PC-3 (cell line): ENCODE data around the gene TROAP. TPM values are rescaled to one million over a fixed set of nuclear protein-coding genes. Genes with fewer than 3 reads are reported as not detected.
"Not testable (repeated sequence)": the region's sequence is repeated elsewhere in the genome, so short reads cannot be mapped to it uniquely, and the experiment has no call there.

ENCODE experiments used
- ATAC-seq: fragments of 200-7000 bp; cut with Tn5 transposase; 2 replicates; pipeline ENCODE4 v1.9.1; 2020; ENCODE audit warnings: mild to moderate bottlenecking, moderate library complexity
- BruUV-seq: library from RNA; stranded (reverse); fragments of 400-500 nt; replicated peaks from 2 replicates; lab custom pipeline; 2021; lab: Mats Ljungman, UMichigan
- CTCF ChIA-PET: fragments of 300-600 bp; sonication (Branson Sonifier 250); formaldehyde crosslinking; loops from one replicate; lab custom pipeline; 2022; ENCODE audit warnings: antibody characterized with exemption; lab: Charles Lee
- POLR2A ChIA-PET: fragments of 300-600 bp; sonication (Branson Sonifier 250); formaldehyde crosslinking; loops from one replicate; lab custom pipeline; 2022; ENCODE audit warnings: antibody characterized with exemption; ENCODE audit not compliant: unreplicated experiment; lab: Charles Lee
- DNase-seq: peaks from one replicate; pipeline ENCODE4 v3.0.0-alpha.2; 2015
- H2AFZ ChIP-seq: fragments of 300-600 bp; sonication (generic); 2 replicates; pipeline ENCODE4 v1.6.0; 2016; ENCODE audit warnings: antibody characterized with exemption, low read length
- H3F3A ChIP-seq: fragments of 300-600 bp; sonication (generic); one replicate; pipeline ENCODE4 v1.6.0; 2017; ENCODE audit warnings: antibody characterized with exemption, low read length, control low read depth, mild to moderate bottlenecking; ENCODE audit not compliant: unreplicated experiment
- H3K27ac ChIP-seq: fragments of 300-600 bp; sonication (generic); 2 replicates; pipeline ENCODE4 v1.5.1; 2016; ENCODE audit warnings: mild to moderate bottlenecking, low read length
- H3K27me3 ChIP-seq: fragments of 300-600 bp; sonication (generic); 2 replicates; pipeline ENCODE4 v1.6.1; 2016; ENCODE audit warnings: low read length, mixed read lengths
- H3K36me3 ChIP-seq: fragments of 300-600 bp; sonication (generic); 2 replicates; pipeline ENCODE4 v1.6.1; 2016; ENCODE audit warnings: low read depth, mixed run types, low read length, mixed read lengths
- H3K4me1 ChIP-seq: fragments of 300-600 bp; sonication (generic); 2 replicates; pipeline ENCODE4 v1.5.1; 2016; ENCODE audit warnings: low read length; ENCODE audit not compliant: insufficient read depth
- H3K4me2 ChIP-seq: fragments of 300-600 bp; sonication (generic); 2 replicates; pipeline ENCODE4 v1.6.0; 2016; ENCODE audit warnings: low read length
- H3K4me3 ChIP-seq: fragments of 300-600 bp; sonication (generic); 2 replicates; pipeline ENCODE4 v1.5.1; 2016; ENCODE audit warnings: mild to moderate bottlenecking, low read length, mixed read lengths
- H3K79me2 ChIP-seq: fragments of 300-600 bp; sonication (generic); 2 replicates; pipeline ENCODE4 v1.6.1; 2017; ENCODE audit warnings: low read length, mixed read lengths
- H3K9ac ChIP-seq: fragments of 300-600 bp; sonication (generic); 2 replicates; pipeline ENCODE4 v1.6.0; 2016; ENCODE audit warnings: mild to moderate bottlenecking, low read length
- H3K9me2 ChIP-seq: fragments of 300-600 bp; sonication (generic); replicated peaks from 2 replicates; pipeline ENCODE4 v1.6.1; 2016; ENCODE audit warnings: mixed run types, low read length, mixed read lengths
- H3K9me3 ChIP-seq: fragments of 300-600 bp; sonication (generic); 2 replicates; pipeline ENCODE4 v1.6.1; 2016; ENCODE audit warnings: low read length, mixed read lengths
- H4K20me1 ChIP-seq: fragments of 300-600 bp; sonication (generic); 2 replicates; pipeline ENCODE4 v1.6.1; 2016; ENCODE audit warnings: low read length, mixed read lengths
- CTCF ChIP-seq: fragments of 300-600 bp; sonication (generic); conservative IDR thresholded peaks from 2 replicates; pipeline ENCODE4 v1.5.1; 2017; ENCODE audit warnings: antibody characterized with exemption, low read depth, mild to moderate bottlenecking, low read length
- EZH2 ChIP-seq: fragments of 300-600 bp; sonication (generic); IDR thresholded peaks from one replicate; pipeline ENCODE4 v1.6.1; 2017; ENCODE audit warnings: antibody characterized with exemption, mild to moderate bottlenecking, low read length; ENCODE audit not compliant: unreplicated experiment
- EZH2phosphoT487 ChIP-seq: fragments of 300-600 bp; sonication (generic); IDR thresholded peaks from 2 replicates; pipeline ENCODE4 v1.6.1; 2018; ENCODE audit warnings: mild to moderate bottlenecking, antibody characterized with exemption, low read length, borderline replicate concordance
- intact Hi-C: fragments of 100-400 bp; cut with micrococcal nuclease; formaldehyde crosslinking; loops from 2 replicates; pipeline ENCODE4 v1.9.0; 2023
- total RNA-seq: library from RNA; depleted of rRNA; stranded (reverse); fragments of >200 nt; gene quantifications from 2 replicates; pipeline ENCODE4 v1.2.3, GENCODE V29; 2014

TROAP gene
- total RNA-seq, 1 experiment from 2014 or later = 103 TPM

GRCh38 chr12:49314811-49315210 is 8.2 kb upstream of the TROAP start:
- Histone ChIP-seq H3K27ac (no peak overlapping the region), H3K4me2 (no peak overlapping the region), H4K20me1 (no peaks in the 10 kb centered on the region), H3K4me3 (no peak overlapping the region), H3K27me3 (no peaks in the 10 kb centered on the region), H3K9ac (no peak overlapping the region), H3K79me2 (no peaks in the 10 kb centered on the region), H3F3A (no peaks in the 10 kb centered on the region), H3K9me3 (no peaks in the 10 kb centered on the region), H2AFZ (no peak overlapping the region), H3K36me3 (no peaks in the 10 kb centered on the region), H3K4me1 (0 out of 2 replicates have a peak, but pooled peaks cover 6% of the 10 kb centered on the region), H3K9me2 (no peaks in the 10 kb centered on the region)
- no peak for ATAC-seq
- no peak for DNase-seq
- CTCF ChIA-PET = no interaction called here
- no TSS peak for BruUV-seq
- no peak for TF ChIP-seq EZH2
- TF ChIP-seq CTCF = no peak
- TF ChIP-seq EZH2phosphoT487 = no peak
- intact Hi-C loops = no loop called here
- POLR2A ChIA-PET = no interaction called here

DNA sequence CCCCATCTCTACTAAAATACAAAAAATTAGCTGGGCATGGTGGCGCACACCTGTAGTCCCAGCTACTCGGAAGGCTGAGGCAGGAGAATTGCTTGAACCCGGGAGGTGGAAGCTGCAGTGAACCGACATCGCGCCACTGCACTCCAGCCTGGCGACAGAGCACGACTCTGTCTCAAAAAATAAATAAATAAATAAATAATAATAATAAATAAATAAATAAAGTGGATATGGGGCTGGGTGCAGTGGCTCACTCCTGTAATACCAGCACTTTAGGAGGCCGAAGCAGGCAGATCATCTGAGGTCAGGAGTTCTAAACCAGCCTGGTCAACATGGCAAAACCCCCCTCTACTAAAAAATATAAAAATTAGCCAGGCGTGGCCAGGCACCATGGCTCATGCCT is 5.9 kb upstream of the TROAP start:
- CTCF ChIA-PET, POLR2A ChIA-PET, H3K9ac ChIP-seq, H3K9me3 ChIP-seq, intact Hi-C loops, DNase-seq, H3K4me3 ChIP-seq, H3K27me3 ChIP-seq, H3K79me2 ChIP-seq, H3K4me2 ChIP-seq, H2AFZ ChIP-seq, ATAC-seq, H4K20me1 ChIP-seq, BruUV-seq, H3K27ac ChIP-seq, H3K9me2 ChIP-seq, H3K36me3 ChIP-seq, H3F3A ChIP-seq: not testable (repeated sequence)
- peaks cover 10% of the 10 kb centered on the region; the same call in 1 of the 2 replicates for H3K4me1 ChIP-seq

- H4K20me1 ChIP-seq, H3K4me3 ChIP-seq, H3K27me3 ChIP-seq, H3K27ac ChIP-seq, BruUV-seq, H3K36me3 ChIP-seq, POLR2A ChIA-PET, H3K9me2 ChIP-seq, H3K9me3 ChIP-seq, H2AFZ ChIP-seq, H3K4me2 ChIP-seq, intact Hi-C loops, H3F3A ChIP-seq, H3K9ac ChIP-seq, ATAC-seq, DNase-seq: not testable (repeated sequence)
- CTCF ChIA-PET = interaction anchor here (0.7 kb wide), 1 partner anchor 29 kb away, joined by 3 read pairs; no protein-coding TSS in a partner anchor
- Histone ChIP-seq H3K4me1 (peaks cover 17% of the 10 kb centered on the region; the same call in 1 of the 2 replicates), H3K79me2 (peaks cover 15% of the 10 kb centered on the region)
These were observed 2.5 kb upstream of the TROAP start for GRCh38 chr12:49320411-49321103.
